Prostate gland (tissue), 2 donors: ENCODE data around the gene LTBP2.

Source experiments
- CTCF ChIP-seq, 4 experiments: fragments of 200-600 bp in 2 of 4; fragments of 450-650 bp in 2 of 4; sonication (generic) in 2 of 4; IDR thresholded peaks; 1 replicate in 3 of 4; 2 replicates in 1 of 4; pipeline ENCODE4 v1.5.1; 2016 to 2019; ENCODE audit warnings: antibody characterized with exemption in 4 of 4, mild to moderate bottlenecking in 2 of 4, moderate library complexity in 2 of 4
- POLR2A ChIP-seq: fragments of 450-650 bp; IDR thresholded peaks from one replicate; pipeline ENCODE4 v1.6.1; 2016; ENCODE audit warnings: antibody characterized with exemption, mild to moderate bottlenecking

GRCh38 chr14:74506411-74506851, 105.6 kb downstream of the LTBP2 start:
- TF ChIP-seq CTCF (IDR thresholded peaks at IDR 0.05) (no peak), POLR2A (no peak)
